Fibroblast of lung (primary cell): ENCODE results near the gene CD3E.

Source experiments
- CTCF ChIP-seq, 2 donors: IDR thresholded peaks in 1 of 2; conservative IDR thresholded peaks in 1 of 2; 1 replicate in 1 of 2; 2 replicates in 1 of 2; pipeline ENCODE4 v1.5.1; 2011 to 2012; ENCODE audit warnings: low read length in 2 of 2, control low read depth in 1 of 2, inconsistent platforms in 1 of 2, low read depth in 1 of 2, mild to moderate bottlenecking in 1 of 2
- EZH2 ChIP-seq: IDR thresholded peaks from 2 replicates; pipeline ENCODE4 v1.5.1; 2012; ENCODE audit warnings: low read length, control low read depth, mild to moderate bottlenecking; ENCODE audit errors: missing control alignments

GRCh38 chr11:118310271-118310670, 5.7 kb downstream of the CD3E start:
- TF ChIP-seq CTCF (conservative IDR thresholded peaks at IDR 0.05 in 1 of 2, IDR thresholded peaks at IDR 0.05 in 1 of 2; ENCODE audit: low read depth in 1 of 2, low read length in 2 of 2) (no peak), EZH2 (no peak)
